GM19438 (cell line): ENCODE results near the gene NUDT3.

Experiments
- ATAC-seq: cut with Tn5 transposase; IDR thresholded peaks from one replicate; pipeline ENCODE4 v1.9.1; 2021; ENCODE audit warnings: low read depth; ENCODE audit not compliant: unreplicated experiment

NUDT3 gene

GRCh38 chr6:34300332-34300751 lies 92.1 kb downstream of the NUDT3 start:
- ATAC-seq, result no peak

GRCh38 chr6:34298941-34299340 lies 93.5 kb downstream of the NUDT3 start:
- no peak for ATAC-seq

GRCh38 chr6:34295721-34296120 lies 96.7 kb downstream of the NUDT3 start:
- ATAC-seq, result peak; percentile 88

GRCh38 chr6:34292954-34293353 lies 99.5 kb downstream of the NUDT3 start:
- no peak for ATAC-seq

GRCh38 chr6:34289137-34289536 lies 103.3 kb downstream of the NUDT3 start:
- ATAC-seq, result no peak

GRCh38 chr6:34288581-34288980 lies 103.9 kb downstream of the NUDT3 start:
- no peak for ATAC-seq

GRCh38 chr6:34285448-34286164 lies 106.9 kb downstream of the NUDT3 start:
- ATAC-seq, result no peak

GRCh38 chr6:34284563-34285447 lies 107.7 kb downstream of the NUDT3 start:
- ATAC-seq, result no peak

GRCh38 chr6:34281702-34282334 lies 110.7 kb downstream of the NUDT3 start:
- ATAC-seq, result no peak

GRCh38 chr6:34280216-34280615 lies 112.3 kb downstream of the NUDT3 start:
- ATAC-seq, result no peak

GRCh38 chr6:34278833-34279232 lies 113.6 kb downstream of the NUDT3 start:
- ATAC-seq, result no peak

- no peak for ATAC-seq
Observed at GRCh38 chr6:34277763-34278112, 114.7 kb downstream of the NUDT3 start.

GRCh38 chr6:34276881-34277762 lies 115.3 kb downstream of the NUDT3 start:
- no peak for ATAC-seq

GRCh38 chr6:34276191-34276590 lies 116.3 kb downstream of the NUDT3 start:
- no peak for ATAC-seq

GRCh38 chr6:34275128-34275804 lies 117.2 kb downstream of the NUDT3 start:
- ATAC-seq, result no peak

GRCh38 chr6:34274129-34274528 lies 118.3 kb downstream of the NUDT3 start:
- no peak for ATAC-seq

GRCh38 chr6:34273242-34273805 lies 119.1 kb downstream of the NUDT3 start:
- ATAC-seq, result no peak

- no peak for ATAC-seq
Observed at GRCh38 chr6:34272013-34272926, 120.2 kb downstream of the NUDT3 start.
